B cell (primary cell): ENCODE data around the gene CD180. TPM values are rescaled to one million over a fixed set of nuclear protein-coding genes. Genes with fewer than 3 reads are reported as not detected.

Experiments used
- ATAC-seq: fragments of 200-7000 bp; cut with Tn5 transposase; one replicate; pipeline ENCODE4 v1.10.0; 2021; ENCODE audit warnings: low read depth, mild to moderate bottlenecking, moderate number of reproducible peaks, moderate library complexity
- CTCF ChIA-PET: fragments of 350-600 bp; sonication (Branson Sonifier 250); formaldehyde crosslinking; loops from one replicate; lab custom pipeline; 2021; ENCODE audit warnings: antibody characterized with exemption, inconsistent platforms; lab: Charles Lee
- POLR2A ChIA-PET: fragments of 350-600 bp; sonication (Branson Sonifier 250); formaldehyde crosslinking; loops from one replicate; lab custom pipeline; 2021; ENCODE audit warnings: antibody characterized with exemption; lab: Charles Lee
- DNase-seq: peaks from one replicate; pipeline ENCODE4 v3.0.0; 2013
- H2AFZ ChIP-seq: 2 replicates; pipeline ENCODE4 v1.6.1; 2012; ENCODE audit warnings: mild to moderate bottlenecking, low read depth, low read length; ENCODE audit not compliant: insufficient read depth, poor library complexity, severe bottlenecking
- H3K27ac ChIP-seq, 2 donors: 1 replicate in 1 of 2; 2 replicates in 1 of 2; pipeline ENCODE4 v1.5.1; 2012 to 2013; ENCODE audit warnings: low read length in 2 of 2, mild to moderate bottlenecking in 2 of 2, moderate library complexity in 1 of 2
- H3K27me3 ChIP-seq, 4 experiments: fragments of 200-600 bp in 1 of 4; sonication (generic) in 1 of 4; replicated peaks in 1 of 4; 1 replicate in 2 of 4; 2 replicates in 2 of 4; pipeline versions ENCODE4 v1.6.1 to v1.7.0; 2013 to 2016; ENCODE audit warnings: low read length in 3 of 4, mild to moderate bottlenecking in 2 of 4, mixed read lengths in 1 of 4, moderate library complexity in 1 of 4; ENCODE audit not compliant: insufficient read depth in 4 of 4, control insufficient read depth in 3 of 4; ENCODE audit errors: control extremely low read depth in 1 of 4
- H3K36me3 ChIP-seq, 2 experiments: replicated peaks in 1 of 2; 1 replicate in 1 of 2; 2 replicates in 1 of 2; pipeline versions ENCODE4 v1.6.1 to v1.7.1; 2013; ENCODE audit warnings: low read length in 1 of 2; ENCODE audit not compliant: insufficient read depth in 2 of 2, control insufficient read depth in 1 of 2; ENCODE audit errors: control extremely low read depth in 1 of 2, extremely low read depth in 1 of 2
- H3K4me1 ChIP-seq, 2 donors: fragments of 200-600 bp in 1 of 2; sonication (generic) in 1 of 2; 1 replicate in 1 of 2; 2 replicates in 1 of 2; pipeline versions ENCODE4 v1.5.1 to v1.6.1; 2013 to 2017; ENCODE audit warnings: low read length in 2 of 2; ENCODE audit not compliant: control insufficient read depth in 2 of 2, insufficient read depth in 2 of 2
- H3K4me2 ChIP-seq: replicated peaks from 2 replicates; pipeline ENCODE3; 2012; ENCODE audit warnings: mild to moderate bottlenecking, low read depth, low read length; ENCODE audit not compliant: poor library complexity, severe bottlenecking
- H3K4me3 ChIP-seq, 5 experiments: fragments of 200-600 bp in 1 of 5; sonication (generic) in 1 of 5; 1 replicate in 3 of 5; 2 replicates in 2 of 5; pipeline versions ENCODE4 v1.5.1 to v1.7.0; 2011 to 2016; ENCODE audit warnings: low read length in 4 of 5, mild to moderate bottlenecking in 4 of 5, low read depth in 2 of 5, control low read depth in 1 of 5, moderate library complexity in 1 of 5; ENCODE audit not compliant: insufficient read depth in 1 of 5; ENCODE audit errors: control extremely low read depth in 1 of 5, extremely low read depth in 1 of 5
- H3K79me2 ChIP-seq: fragments of 200-600 bp; sonication (generic); one replicate; pipeline ENCODE4 v1.6.0; 2016; ENCODE audit warnings: low read length; ENCODE audit not compliant: control insufficient read depth, insufficient read depth
- H3K9ac ChIP-seq: fragments of 200-600 bp; sonication (generic); 2 replicates; pipeline ENCODE4 v1.6.1; 2017; ENCODE audit warnings: mild to moderate bottlenecking, low read length, moderate library complexity
- H3K9me3 ChIP-seq, 3 donors: one replicate each; pipeline versions ENCODE4 v1.6.1 to v1.7.1; 2013; ENCODE audit warnings: low read length in 2 of 3; ENCODE audit not compliant: control insufficient read depth in 2 of 3, insufficient read depth in 1 of 3; ENCODE audit errors: control extremely low read depth in 1 of 3
- H4K20me1 ChIP-seq: 2 replicates; pipeline ENCODE4 v1.6.0; 2012; ENCODE audit warnings: mild to moderate bottlenecking, low read length; ENCODE audit not compliant: insufficient read depth, control insufficient read depth, poor library complexity, severe bottlenecking
- H3K27ac Mint-ChIP-seq: one replicate; pipeline ENCODE4 v1.8.0; 2021; ENCODE audit warnings: mixed read lengths
- H3K27me3 Mint-ChIP-seq: one replicate; pipeline ENCODE4 v1.8.0; 2021; ENCODE audit warnings: mixed read lengths
- H3K4me1 Mint-ChIP-seq: one replicate; pipeline ENCODE4 v1.8.0; 2021; ENCODE audit warnings: mixed read lengths
- H3K4me3 Mint-ChIP-seq: one replicate; pipeline ENCODE4 v1.8.0; 2021; ENCODE audit warnings: mixed read lengths
- H3K9me3 Mint-ChIP-seq: one replicate; pipeline ENCODE4 v1.8.0; 2022; ENCODE audit warnings: mixed read lengths; ENCODE audit not compliant: insufficient read depth
- CTCF ChIP-seq: fragments of 200-600 bp; IDR thresholded peaks from one replicate; pipeline ENCODE4 v1.8.0; 2022; ENCODE audit warnings: antibody characterized with exemption, mild to moderate bottlenecking
- EZH2 ChIP-seq: IDR thresholded peaks from 2 replicates; pipeline ENCODE4 v1.6.1; 2012; ENCODE audit warnings: borderline replicate concordance, low read depth, mild to moderate bottlenecking, moderate library complexity, low read length; ENCODE audit not compliant: insufficient read depth, poor library complexity, severe bottlenecking
- WGBS: methylation state at CpG from one replicate; pipeline ENCODE4 v1.1.5; 2013; ENCODE audit warnings: missing lambda C conversion rate; ENCODE audit not compliant: insufficient coverage; 5-methylcytosine and 5-hydroxymethylcytosine counted together
- intact Hi-C: fragments of 100-400 bp; cut with micrococcal nuclease; formaldehyde crosslinking; loops from one replicate; pipeline ENCODE4 v1.10.0; 2022
- polyA plus RNA-seq: library from polyadenylated mRNA; depleted of rRNA; stranded (reverse); fragments of >200 nt; gene quantifications from 2 replicates; pipeline ENCODE4 v1.2.3, GENCODE V29; 2012
- total RNA-seq, 2 donors: library from RNA; stranded (reverse); fragments of 120-200 nt in 1 of 2; gene quantifications; 1 replicate in 1 of 2; 2 replicates in 1 of 2; pipeline versions ENCODE4 v1.2.3 to v1.2.4, GENCODE V29; 2013 to 2022

The CD180 gene
- total and polyA plus RNA-seq, 2 donors (not counting 1 experiment from before 2014, with no cell fraction given) = 16.1 to 16.4 TPM

GRCh38 chr5:67153292-67153691 is 43.3 kb downstream of the CD180 start:
- intact Hi-C loops = loop anchor here (10.0 kb wide), 1 partner anchor 148 kb away; no protein-coding TSS in a partner anchor

GRCh38 chr5:67152400-67152799 is 44.2 kb downstream of the CD180 start:
- Histone ChIP-seq H3K36me3 (no peaks in the 10 kb centered on the region), H2AFZ (no peak overlapping the region), H3K79me2 (no peaks in the 10 kb centered on the region), H3K27me3 (no peaks in the 10 kb centered on the region), H4K20me1 (no peaks in the 10 kb centered on the region), H3K9ac (no peak overlapping the region), H3K4me1 (peaks cover 3 to 5% of the 10 kb centered on the region in 2 donors), H3K4me3 (no peak overlapping the region), H3K9me3 (no peaks in the 10 kb centered on the region), H3K4me2 (no peak overlapping the region), H3K27ac (no peak overlapping the region)
- Mint-ChIP-seq H3K27ac (no peak overlapping the region), H3K4me1 (peaks cover 10% of the 10 kb centered on the region), H3K27me3 (no peaks in the 10 kb centered on the region), H3K9me3 (no peaks in the 10 kb centered on the region), H3K4me3 (no peak overlapping the region)
- CTCF ChIA-PET = no interaction called here
- no peak for TF ChIP-seq EZH2
- DNase-seq (no peak), ATAC-seq (no peak)
- POLR2A ChIA-PET = no interaction called here
- intact Hi-C loops = loop anchor here (10.0 kb wide), 1 partner anchor 148 kb away; no protein-coding TSS in a partner anchor
- WGBS = 99% methylated on average over 6 of the region's 6 CpGs

More at GRCh38 chr5:67153292-67153691, 43.3 kb downstream of the CD180 start:
- Histone ChIP-seq H3K27me3 (no peaks in the 10 kb centered on the region), H3K4me1 (peaks cover 3 to 6% of the 10 kb centered on the region in 2 donors), H3K27ac (no peak overlapping the region), H3K9me3 (no peaks in the 10 kb centered on the region), H4K20me1 (no peaks in the 10 kb centered on the region), H2AFZ (no peak overlapping the region), H3K4me2 (no peak overlapping the region), H3K4me3 (no peak overlapping the region), H3K36me3 (no peaks in the 10 kb centered on the region), H3K79me2 (no peaks in the 10 kb centered on the region), H3K9ac (no peak overlapping the region)
- TF ChIP-seq CTCF (no peak), EZH2 (no peak)
- Mint-ChIP-seq H3K9me3 (no peaks in the 10 kb centered on the region), H3K27ac (no peak overlapping the region), H3K4me3 (no peak overlapping the region), H3K4me1 (peaks cover 10% of the 10 kb centered on the region), H3K27me3 (no peaks in the 10 kb centered on the region)
- DNase-seq (no peak), ATAC-seq (no peak)
- POLR2A ChIA-PET = no interaction called here
- no CpG with 5 or more reads among the region's 2 CpGs for WGBS
- CTCF ChIA-PET = no interaction called here
